Cerebellar nuclear complex (tissue), 1 donor: Measurements from ENCODE around the gene NPIPB13.
"Not testable (repeated sequence)": the region's sequence is repeated elsewhere in the genome, so short reads cannot be mapped to it uniquely, and the experiment has no call there.

Experiments used
- DNase-seq, 2 experiments: peaks; one replicate each; lab custom pipeline; 2025; lab: John Stamatoyannopoulos, UW

Gene NPIPB13

DNA sequence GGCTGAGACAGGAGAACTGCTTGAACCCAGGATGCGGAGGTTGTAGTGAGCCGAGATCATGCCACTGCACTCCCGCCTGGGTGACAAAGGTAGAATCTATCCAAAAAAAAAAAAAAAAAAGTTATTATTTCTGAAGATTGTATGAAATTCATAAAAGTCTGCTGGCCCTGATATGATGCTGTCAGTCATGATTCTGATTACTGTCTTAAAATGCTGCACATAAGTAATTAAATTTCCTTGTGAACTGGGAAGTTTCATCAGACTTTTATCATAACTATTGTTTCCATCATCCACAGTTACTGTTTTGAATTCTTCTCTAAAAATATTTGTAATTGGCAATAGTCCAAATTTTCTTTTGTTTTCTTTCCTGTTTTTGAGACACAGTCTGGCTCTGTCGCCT, at the start of gene NPIPB13:
TSS of gene NPIPB13 (minus strand) at position 101 of the 400 bp plus-strand sequence. CDS start 2,906 bp downstream, outside the sequence.
- not testable (repeated sequence) for DNase-seq

- not testable (repeated sequence) for DNase-seq
Observed at GRCh38 chr16:30282357-30282756, 34.1 kb upstream of the NPIPB13 start.

DNA sequence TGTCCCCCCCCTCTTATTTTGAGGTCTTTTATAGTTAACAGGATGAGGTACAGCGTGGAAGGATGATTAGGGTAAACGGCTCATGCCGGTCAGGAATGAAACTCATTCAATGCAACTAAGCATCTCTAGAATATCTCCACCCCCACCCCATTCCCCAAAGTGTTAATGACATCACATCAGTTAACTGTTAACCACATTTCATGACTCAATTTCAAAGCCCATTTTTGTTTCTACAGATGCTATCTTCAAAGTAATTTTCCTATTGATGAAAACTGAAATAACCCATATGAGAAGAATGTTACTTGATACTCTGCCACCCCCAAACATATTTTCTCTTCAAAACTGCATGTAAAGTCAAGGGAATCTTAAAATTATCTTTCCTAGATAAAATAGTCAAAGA, 30.2 kb upstream of the NPIPB13 start:
- not testable (repeated sequence) for DNase-seq

GRCh38 chr16:30217082-30217481, 31.2 kb downstream of the NPIPB13 start:
- DNase-seq: not testable (repeated sequence)

DNA sequence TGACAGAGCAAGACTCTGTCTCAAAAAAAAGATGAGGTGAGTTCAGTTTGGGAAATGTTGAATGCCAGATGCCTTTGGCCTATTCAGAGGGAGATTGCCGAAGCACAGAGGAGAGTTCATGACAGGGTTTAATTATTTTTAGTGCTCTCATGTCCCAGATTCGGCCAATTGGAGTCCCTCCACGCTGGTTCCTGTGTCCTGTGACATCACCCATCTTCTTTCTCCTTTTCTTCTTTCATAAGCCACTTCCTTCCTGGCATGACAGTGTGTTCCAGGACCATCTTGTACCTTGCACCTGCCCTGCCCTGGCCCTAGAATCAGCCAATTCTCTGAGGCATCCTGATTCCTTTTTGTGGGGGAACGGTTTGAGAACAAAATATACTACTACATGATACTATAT, 36.9 kb downstream of the NPIPB13 start:
- not testable (repeated sequence) for DNase-seq

GRCh38 chr16:30209032-30209431, 39.2 kb downstream of the NPIPB13 start:
- DNase-seq: not testable (repeated sequence)

DNA sequence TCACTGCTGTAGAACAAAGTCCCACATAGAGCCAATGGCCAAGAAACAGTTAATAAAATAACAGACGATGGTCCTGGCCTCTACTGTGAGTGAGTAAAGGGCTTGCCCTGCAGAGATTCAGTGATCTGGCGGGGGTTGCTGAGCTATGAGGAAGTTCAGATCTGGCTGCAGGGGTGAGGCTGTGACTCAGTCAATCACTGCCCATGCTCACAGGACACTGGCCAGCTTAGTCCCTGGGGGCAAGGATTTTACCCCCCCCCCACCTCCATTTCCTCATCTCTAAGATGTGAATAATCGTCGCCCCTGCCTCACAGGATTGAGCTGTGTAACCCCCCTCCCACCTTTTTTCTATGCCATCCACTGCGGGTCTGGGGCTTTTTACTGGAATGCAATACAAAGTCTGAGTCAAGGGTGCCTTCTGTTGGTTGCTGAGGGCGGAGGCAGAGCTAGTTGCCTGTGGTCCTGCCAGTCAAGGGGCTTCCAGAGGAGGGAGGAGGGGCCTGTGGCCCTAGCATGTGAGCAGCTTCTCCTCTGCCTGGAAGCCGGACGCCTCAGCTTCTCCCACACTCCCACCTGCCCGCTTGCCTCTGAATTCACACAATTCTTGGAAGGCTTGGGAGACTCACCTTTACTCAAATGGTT, 41.1 kb downstream of the NPIPB13 start:
- DNase-seq: not testable (repeated sequence)

DNA sequence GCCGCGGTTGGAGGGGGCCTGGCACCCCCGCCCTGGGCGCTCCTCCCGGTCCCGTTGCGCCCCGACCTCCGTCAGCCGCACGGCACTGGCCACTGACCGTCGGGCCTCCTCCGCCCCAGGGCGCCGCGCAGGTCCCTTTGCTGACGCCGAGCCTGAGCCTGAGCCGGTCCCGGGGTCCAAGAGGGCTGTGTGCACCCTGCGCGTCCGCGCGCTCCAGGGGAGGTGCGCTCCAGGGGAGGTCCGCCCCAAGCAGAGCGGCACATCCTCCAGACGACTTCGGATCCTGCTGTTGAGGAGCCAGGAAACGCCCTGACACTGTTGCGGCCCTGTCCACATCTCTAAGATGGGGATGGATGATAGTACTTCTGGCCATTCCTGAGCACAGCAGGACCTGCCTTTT, 42.0 kb downstream of the NPIPB13 start:
- DNase-seq: not testable (repeated sequence)

DNA sequence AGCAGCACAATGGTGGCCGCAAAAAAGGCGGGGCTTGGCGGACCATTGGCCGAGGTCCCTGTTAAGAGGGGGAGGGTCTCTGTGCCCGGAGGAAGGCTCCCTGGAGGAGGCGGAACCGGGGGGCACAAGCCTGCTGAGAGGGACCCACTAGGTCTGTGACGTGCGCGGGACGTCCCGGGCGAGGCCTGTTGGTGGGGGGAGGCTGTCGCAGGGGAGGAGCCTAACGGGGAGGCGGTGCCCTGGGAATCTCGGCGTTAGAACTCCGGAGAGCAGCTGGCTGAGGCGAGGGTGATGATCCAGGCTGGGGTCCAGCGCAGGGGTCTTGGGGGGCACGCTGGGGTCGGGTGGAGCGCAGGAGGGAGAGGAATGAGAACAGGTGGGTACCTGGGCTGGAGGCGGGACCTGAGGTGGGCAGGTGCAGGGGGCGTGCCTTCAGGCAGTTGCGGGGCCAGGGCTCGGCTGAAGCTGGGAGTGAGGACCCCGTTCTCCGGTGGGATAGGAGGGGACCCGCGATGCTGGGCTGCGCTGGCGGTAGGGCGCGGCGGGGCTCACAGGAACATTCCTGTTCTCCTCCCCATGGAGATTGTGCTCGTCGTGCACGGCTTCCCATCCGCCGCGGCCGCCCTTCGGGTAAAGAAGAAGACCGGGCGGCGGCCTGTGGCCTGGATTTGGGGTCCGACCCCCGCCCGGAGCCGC, 42.6 kb downstream of the NPIPB13 start:
- not testable (repeated sequence) for DNase-seq

GRCh38 chr16:30199608-30200343, 48.5 kb downstream of the NPIPB13 start:
- DNase-seq: not testable (repeated sequence)

DNA sequence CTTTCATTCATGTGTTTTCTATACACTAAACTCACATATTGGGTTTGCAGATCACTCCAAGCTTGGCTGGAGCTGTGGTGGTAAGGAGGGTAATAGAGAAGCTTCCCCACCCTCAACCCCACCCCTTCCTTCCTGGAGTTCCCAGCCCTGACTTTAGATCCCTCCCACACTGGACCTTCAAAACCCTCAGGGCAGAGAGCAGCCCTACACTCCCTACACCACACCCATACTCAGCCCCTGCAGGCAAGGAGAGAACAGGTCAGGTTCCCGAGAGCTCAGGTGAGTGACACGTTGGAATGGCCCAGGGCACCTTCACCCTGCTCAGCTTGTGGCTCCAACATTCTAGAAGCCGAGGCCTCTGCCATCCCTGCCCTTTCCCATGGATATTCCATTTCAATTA, 49.2 kb downstream of the NPIPB13 start, which contains the start of gene SULT1A3:
TSS of gene SULT1A3 (plus strand) at position 207 of the 400 bp plus-strand sequence. CDS start 1,474 bp downstream, outside the sequence.
- not testable (repeated sequence) for DNase-seq
